Panc1 (cell line): ENCODE results near the gene IL20RB. TPM values are rescaled to one million over a fixed set of nuclear protein-coding genes. Genes with fewer than 3 reads are reported as not detected.

ENCODE experiments used
- ATAC-seq: fragments of 200-7000 bp; cut with Tn5 transposase; 2 replicates; pipeline ENCODE4 v1.9.1; 2020; ENCODE audit warnings: mild to moderate bottlenecking, moderate library complexity
- BruUV-seq: library from RNA; stranded (reverse); fragments of 400-500 nt; replicated peaks from 2 replicates; lab custom pipeline; 2021; lab: Mats Ljungman, UMichigan
- CTCF ChIA-PET: fragments of 300-600 bp; sonication (Branson Sonifier 250); formaldehyde crosslinking; loops from one replicate; lab custom pipeline; 2022; ENCODE audit warnings: antibody characterized with exemption; lab: Charles Lee
- POLR2A ChIA-PET: fragments of 300-600 bp; sonication (Branson Sonifier 250); formaldehyde crosslinking; loops from one replicate; lab custom pipeline; 2022; ENCODE audit warnings: antibody characterized with exemption; lab: Charles Lee
- DNase-seq: peaks from one replicate; pipeline ENCODE4 v3.0.0-alpha.2; 2010; ENCODE audit warnings: low read depth, low spot score
- H3K27ac ChIP-seq: 2 replicates; pipeline ENCODE4 v1.5.1; 2011; ENCODE audit warnings: mild to moderate bottlenecking, low read length, inconsistent platforms
- H3K27me3 ChIP-seq: fragments of 200-500 bp; sonication (Bioruptor generic); 2 replicates; pipeline ENCODE4 v1.6.0; 2014; ENCODE audit warnings: low read length, inconsistent platforms; ENCODE audit not compliant: control insufficient read depth, insufficient read depth
- H3K36me3 ChIP-seq: fragments of 200-500 bp; sonication (Bioruptor generic); 2 replicates; pipeline ENCODE4 v1.5.1; 2014; ENCODE audit warnings: inconsistent platforms, mild to moderate bottlenecking, low read length, moderate library complexity; ENCODE audit not compliant: control insufficient read depth, insufficient read depth
- H3K4me1 ChIP-seq: 2 replicates; pipeline ENCODE4 v1.5.1; 2011; ENCODE audit warnings: inconsistent platforms, mild to moderate bottlenecking, low read length, moderate library complexity; ENCODE audit not compliant: control insufficient read depth, insufficient read depth
- H3K4me3 ChIP-seq, 2 experiments: 2 replicates each; pipeline ENCODE4 v1.5.1; 2011 to 2012; ENCODE audit warnings: low read depth in 2 of 2, low read length in 2 of 2, mild to moderate bottlenecking in 2 of 2, inconsistent platforms in 1 of 2, moderate library complexity in 1 of 2
- H3K9me3 ChIP-seq: fragments of 200-500 bp; sonication (Bioruptor generic); 2 replicates; pipeline ENCODE4 v1.5.1; 2014; ENCODE audit warnings: low read depth, mild to moderate bottlenecking, inconsistent platforms, low read length, moderate library complexity; ENCODE audit not compliant: control insufficient read depth, insufficient read depth
- CTCF ChIP-seq: fragments of 450-650 bp; IDR thresholded peaks from 2 replicates; pipeline ENCODE4 v1.5.1; 2017; ENCODE audit warnings: mild to moderate bottlenecking
- POLR2AphosphoS5 ChIP-seq: IDR thresholded peaks from 2 replicates; pipeline ENCODE4 v1.6.1; 2012; ENCODE audit warnings: mild to moderate bottlenecking, low read depth, low read length, moderate library complexity
- REST ChIP-seq, 2 experiments: IDR thresholded peaks; 2 replicates each; pipeline ENCODE4 v1.6.1; 2011 to 2012; ENCODE audit warnings: low read depth in 2 of 2, control low read depth in 1 of 2, low read length in 1 of 2, mild to moderate bottlenecking in 1 of 2, moderate library complexity in 1 of 2; ENCODE audit not compliant: insufficient read depth in 1 of 2
- SIN3A ChIP-seq: IDR thresholded peaks from 2 replicates; pipeline ENCODE4 v1.6.1; 2012; ENCODE audit warnings: low read depth, mild to moderate bottlenecking, low read length, moderate library complexity, borderline replicate concordance; ENCODE audit not compliant: insufficient read depth
- TCF7L2 ChIP-seq: IDR thresholded peaks from 2 replicates; pipeline ENCODE4 v1.6.1; 2011; ENCODE audit warnings: mild to moderate bottlenecking, low read depth, low read length, inconsistent platforms
- in situ Hi-C: cut with HindIII; loops from 2 replicates; pipeline ENCODE4 v1.10.0; 2016; ENCODE audit warnings: low sequenced_read_pairs, low pct_unique_long_range_greater_than_20kb
- intact Hi-C: fragments of 100-400 bp; cut with micrococcal nuclease; formaldehyde crosslinking; loops from one replicate; pipeline ENCODE4 v1.10.0; 2022; ENCODE audit not compliant: unreplicated experiment
- total RNA-seq: library from RNA; stranded (reverse); gene quantifications from one replicate; pipeline ENCODE4 v1.2.1, GENCODE V29; 2021; ENCODE audit not compliant: unreplicated experiment

Gene IL20RB
- total RNA-seq, 1 experiment from 2014 or later, result 1.7 TPM

GRCh38 chr3:136939489-136939888, 18.3 kb upstream of the IL20RB start:
- H3K9me3 ChIP-seq, result no peaks in the 10 kb centered on the region; the same call in 1 of the 2 replicates
- H3K4me3 ChIP-seq, result no peak overlapping the region
- no peaks in the 10 kb centered on the region for H3K36me3 ChIP-seq
- H3K27ac ChIP-seq, result no peak overlapping the region
- ChIA-PET POLR2A (no interaction called here), CTCF (no interaction called here)
- intact Hi-C loops (no loop called here), in situ Hi-C loops (no loop called here)
- H3K4me1 ChIP-seq, result peaks cover 11% of the 10 kb centered on the region
- ATAC-seq, result no peak
- TF ChIP-seq CTCF, result no peak
- no peak for TF ChIP-seq SIN3A
- no peak for TF ChIP-seq POLR2AphosphoS5
- TF ChIP-seq REST (IDR thresholded peaks at IDR 0.05; ENCODE audit: insufficient read depth in 1 of 2, low read depth in 2 of 2, low read length in 1 of 2), result no peak
- TF ChIP-seq TCF7L2, result no peak
- BruUV-seq, result no TSS peak
- DNase-seq, result no peak
- H3K27me3 ChIP-seq, result no peaks in the 10 kb centered on the region

GRCh38 chr3:136942803-136943202, 15.0 kb upstream of the IL20RB start:
- H3K27ac ChIP-seq, result no peak overlapping the region
- H3K4me1 ChIP-seq, result peaks cover 11% of the 10 kb centered on the region
- intact Hi-C loops, result no loop called here
- peaks cover 9% of the 10 kb centered on the region; the same call in 1 of the 2 replicates for H3K36me3 ChIP-seq
- in situ Hi-C loops, result no loop called here
- no peak for TF ChIP-seq SIN3A
- no peak for TF ChIP-seq TCF7L2
- TF ChIP-seq REST (IDR thresholded peaks at IDR 0.05; ENCODE audit: insufficient read depth in 1 of 2, low read depth in 2 of 2, low read length in 1 of 2), result no peak
- no peak for TF ChIP-seq CTCF
- no peak for TF ChIP-seq POLR2AphosphoS5
- H3K27me3 ChIP-seq, result no peaks in the 10 kb centered on the region
- BruUV-seq, result no TSS peak
- CTCF ChIA-PET, result interaction anchor here (1.4 kb wide), 1 partner anchor 71 kb away, joined by 3 read pairs; no protein-coding TSS in a partner anchor
- POLR2A ChIA-PET, result interaction anchor here (0.6 kb wide), 1 partner anchor 81 kb away, joined by 7 read pairs; no protein-coding TSS in a partner anchor
- no peaks in the 10 kb centered on the region for H3K9me3 ChIP-seq
- no peak overlapping the region for H3K4me3 ChIP-seq
- DNase-seq (no peak), ATAC-seq (peak; percentile 38; the same call in 1 of the 2 replicates)
